ENCODE data around the gene ATOSB. TPM values are rescaled to one million over a fixed set of nuclear protein-coding genes. Genes with fewer than 3 reads are reported as not detected.

Gene ATOSB
- polyA plus RNA-seq, 3 donors from 2014 or later, result 3.3 to 15.6 (median 5.3) TPM

DNA sequence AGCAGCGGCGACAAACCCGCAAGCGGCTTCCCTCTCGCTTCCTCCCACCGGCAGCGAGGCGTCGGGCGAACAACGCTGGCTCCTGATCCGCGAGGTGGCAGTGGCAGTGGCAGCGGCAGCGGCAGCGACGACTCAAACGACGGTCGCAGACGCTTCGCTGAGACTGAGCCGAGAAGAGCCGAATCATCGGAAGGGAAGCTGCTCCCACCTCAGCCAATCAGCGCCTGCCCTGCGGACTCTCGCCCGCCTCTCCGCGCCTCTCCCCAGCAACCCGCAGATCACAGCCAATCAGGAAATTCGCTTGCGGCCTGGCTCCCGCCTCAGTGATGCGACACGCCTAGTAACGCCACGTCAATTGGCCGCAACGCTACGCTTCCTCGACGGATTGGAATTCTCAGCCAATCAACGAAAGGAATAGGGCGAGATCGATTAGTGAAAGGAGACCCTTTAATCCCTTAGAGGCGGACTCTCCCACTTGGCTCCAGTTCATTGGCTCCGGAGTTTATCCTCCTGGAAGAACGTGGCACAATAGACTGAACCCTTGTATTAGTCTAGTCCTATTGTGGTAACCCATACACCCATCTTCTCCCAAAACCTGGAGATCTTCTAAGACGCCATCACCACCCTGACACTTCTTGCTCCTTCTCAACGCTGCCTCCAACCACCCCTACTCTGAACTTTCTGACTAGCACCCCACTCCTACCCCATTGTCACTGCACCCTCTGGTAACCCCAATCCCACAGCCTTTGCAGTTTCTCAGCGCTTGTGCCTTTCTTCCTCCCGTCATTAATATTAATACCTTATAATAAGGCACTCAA, 43.0 kb downstream of the ATOSB start, which contains the start of gene VCP:
Gene VCP (minus strand): TSS at position 165 of the 818 bp plus-strand sequence. CDS start 272 bp downstream, outside the sequence.
- H3K27me3 Mint-ChIP-seq (ENCODE audit: low read depth in 3 of 3), result peaks cover 7 to 13% (median 10%) of the 10 kb centered on the region in 3 donors
- DNase-seq, result peak; percentile 97 to 98 (median 98)
- peaks cover 46 to 55% of the 10 kb centered on the region in 2 donors for H3K4me1 Mint-ChIP-seq
- peak within 1 kb of the TSS; percentile 78 to 93 (median 84) for H3K4me3 Mint-ChIP-seq
- H3K9me3 Mint-ChIP-seq, result no peaks in the 10 kb centered on the region
- H3K27ac Mint-ChIP-seq, result peak within 1 kb of the TSS; percentile 93 to 99 (median 96)
- H3K36me3 Mint-ChIP-seq, result peaks cover 0 to 10% (median 4%) of the 10 kb centered on the region in 3 donors

DNA sequence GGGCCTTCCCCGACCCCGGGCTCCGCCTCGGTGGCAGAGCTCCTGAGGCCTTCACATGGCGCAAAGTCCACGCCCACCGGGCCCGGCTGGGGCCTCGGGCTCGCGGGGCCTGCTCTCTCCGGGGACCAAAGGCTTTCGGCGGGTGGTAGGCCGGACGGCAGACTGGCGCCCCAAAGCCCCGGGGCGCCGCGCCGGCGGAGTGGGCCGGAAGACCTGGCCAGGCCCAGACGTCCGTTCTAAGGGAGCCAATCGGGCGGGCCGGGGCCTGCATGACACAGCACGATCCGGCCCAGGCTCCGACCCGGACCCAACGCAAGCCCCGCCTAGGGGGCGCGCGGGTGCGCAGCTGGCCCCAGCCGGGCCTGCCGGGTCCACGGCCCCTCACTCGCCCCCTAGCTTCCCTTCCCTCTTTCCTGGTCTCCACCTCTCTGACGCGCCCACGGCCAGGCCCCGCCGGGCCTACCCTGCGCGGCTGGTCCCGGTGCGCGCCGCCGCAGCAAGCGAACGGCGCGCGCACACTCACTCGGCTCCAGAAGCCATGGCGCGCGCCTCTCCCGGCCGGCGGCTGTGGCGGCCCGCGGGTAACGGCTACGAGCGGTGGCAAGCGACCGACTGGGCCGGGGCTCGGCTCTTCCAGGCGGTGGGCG, 43.7 kb downstream of the ATOSB start:
- Mint-ChIP-seq H3K4me1 (peaks cover 52 to 60% of the 10 kb centered on the region in 2 donors), H3K27ac (peak overlapping the region; percentile 93 to 99 (median 96))

DNA sequence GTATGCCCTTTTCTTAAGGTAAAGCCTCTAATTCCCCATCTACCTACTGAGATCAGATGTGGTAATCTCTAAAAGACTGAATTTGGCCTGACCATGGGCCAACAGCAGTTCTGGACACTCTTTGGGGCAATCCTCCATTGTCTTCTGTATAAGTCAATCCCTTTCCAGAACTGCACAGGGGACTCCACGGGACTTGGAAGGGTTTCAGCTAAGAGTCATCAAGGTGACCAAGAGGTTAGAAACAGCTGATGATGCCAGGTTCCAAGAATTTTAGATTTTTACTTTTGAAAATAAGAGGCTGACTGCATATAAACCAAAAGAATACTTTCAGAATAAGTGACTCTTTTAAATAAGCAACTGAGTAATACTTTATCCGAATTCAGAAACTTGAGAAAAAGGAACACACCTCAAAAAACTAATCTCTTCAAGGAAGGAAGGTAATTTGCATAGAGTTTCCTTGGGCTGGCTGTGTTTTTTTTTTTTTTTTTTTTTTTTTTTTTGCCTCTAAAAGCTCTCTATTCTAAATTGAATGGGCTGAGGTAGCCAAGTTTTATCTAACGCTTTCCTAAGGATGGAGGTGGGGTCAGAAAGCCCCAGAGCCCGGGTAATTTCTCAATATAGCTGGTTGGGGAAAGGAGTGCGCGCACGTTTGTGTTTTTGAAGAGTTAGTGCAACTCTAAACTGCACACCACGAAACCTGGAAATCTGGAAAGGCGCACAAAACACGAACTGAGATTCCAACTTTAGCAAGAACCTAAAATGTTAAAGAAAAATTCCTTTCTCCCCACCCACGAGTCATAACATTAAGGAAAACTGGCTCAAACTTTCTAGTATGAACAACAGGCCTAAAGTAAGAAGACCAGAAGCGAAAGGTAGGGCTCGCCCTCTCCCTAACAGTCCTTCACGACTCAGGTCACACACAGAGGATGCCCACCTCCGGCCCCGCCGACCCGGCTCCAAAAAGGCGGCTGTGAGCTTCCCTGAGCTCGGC, 44.5 kb downstream of the ATOSB start:
- peaks cover 56 to 66% of the 10 kb centered on the region in 2 donors for H3K4me1 Mint-ChIP-seq
- peak overlapping the region; percentile 93 to 99 (median 96) for H3K27ac Mint-ChIP-seq
- H3K27me3 Mint-ChIP-seq (ENCODE audit: low read depth in 3 of 3), result peaks cover 7 to 14% (median 10%) of the 10 kb centered on the region in 3 donors
- H3K9me3 Mint-ChIP-seq, result no peaks in the 10 kb centered on the region
- peaks cover 4 to 18% (median 11%) of the 10 kb centered on the region in 3 donors for H3K36me3 Mint-ChIP-seq
- peak overlapping the region; percentile 78 to 93 (median 84) for H3K4me3 Mint-ChIP-seq
- DNase-seq, result no peak

More for the DNA sequence above, 43.7 kb downstream of the ATOSB start:
- Mint-ChIP-seq H3K27me3 (ENCODE audit: low read depth in 3 of 3) (peaks cover 7 to 13% (median 10%) of the 10 kb centered on the region in 3 donors), H3K36me3 (peaks cover under 1 to 16% (median 7%) of the 10 kb centered on the region in 3 donors), H3K9me3 (no peaks in the 10 kb centered on the region), H3K4me3 (peak overlapping the region; percentile 78 to 93 (median 84))
- peak; percentile 84 for DNase-seq

DNA sequence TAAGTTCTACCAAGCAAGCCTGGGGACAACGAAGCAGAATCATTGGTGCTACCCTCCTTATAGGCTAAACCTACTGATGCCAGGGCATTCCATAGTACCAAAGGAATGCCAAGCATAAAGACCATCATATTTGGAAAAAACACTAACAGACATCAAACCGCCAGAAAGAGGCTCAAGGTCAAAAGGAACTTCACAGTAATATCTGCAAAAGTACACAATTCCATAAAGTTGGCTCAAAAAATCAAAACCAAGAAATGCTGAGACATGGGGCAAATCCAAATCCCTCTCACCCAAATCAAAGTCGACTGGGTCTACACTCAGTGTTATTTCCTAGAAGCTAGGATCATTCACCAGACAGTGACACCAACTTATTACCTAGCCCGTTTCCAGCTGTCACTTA, 46.6 kb downstream of the ATOSB start:
- Mint-ChIP-seq H3K27ac (peak overlapping the region in 4 of 6 donors; percentile 30 to 70 (median 58)), H3K4me1 (peaks cover 56 to 66% of the 10 kb centered on the region in 2 donors), H3K4me3 (peak overlapping the region; percentile 19 to 58 (median 26)), H3K27me3 (ENCODE audit: low read depth in 3 of 3) (peaks cover 7 to 17% (median 10%) of the 10 kb centered on the region in 3 donors), H3K36me3 (peaks cover 4 to 26% (median 15%) of the 10 kb centered on the region in 3 donors), H3K9me3 (no peaks in the 10 kb centered on the region)
- no peak for DNase-seq

DNA sequence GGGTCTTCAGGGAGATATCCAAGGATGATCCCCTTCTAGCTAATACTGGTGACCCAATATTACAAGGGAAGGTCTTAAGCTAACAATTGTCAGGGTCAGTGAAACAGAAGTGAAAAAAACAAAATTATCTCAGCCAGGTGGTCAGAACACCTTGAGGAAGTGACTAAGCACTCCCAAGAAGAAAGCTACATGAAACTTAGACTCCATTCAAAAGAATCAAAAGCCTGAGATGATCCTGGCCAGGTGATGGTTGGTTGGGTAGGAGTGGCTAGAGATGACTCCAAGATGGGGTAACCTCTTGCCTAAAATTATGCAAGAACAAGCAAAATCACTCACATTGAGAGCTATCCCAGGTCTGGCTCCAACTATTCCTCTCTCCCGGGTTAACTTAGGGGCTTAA, 48.6 kb downstream of the ATOSB start:
- DNase-seq, result no peak
- no peaks in the 10 kb centered on the region for H3K9me3 Mint-ChIP-seq
- H3K36me3 Mint-ChIP-seq, result peaks cover 20 to 46% (median 21%) of the 10 kb centered on the region in 3 donors
- peaks cover 50 to 54% of the 10 kb centered on the region in 2 donors for H3K4me1 Mint-ChIP-seq
- peak overlapping the region in 1 of 6 donors; percentile 66 for H3K27ac Mint-ChIP-seq
- no peak overlapping the region for H3K4me3 Mint-ChIP-seq
- H3K27me3 Mint-ChIP-seq (ENCODE audit: low read depth in 3 of 3), result peaks cover 0 to 13% (median 5%) of the 10 kb centered on the region in 3 donors

DNA sequence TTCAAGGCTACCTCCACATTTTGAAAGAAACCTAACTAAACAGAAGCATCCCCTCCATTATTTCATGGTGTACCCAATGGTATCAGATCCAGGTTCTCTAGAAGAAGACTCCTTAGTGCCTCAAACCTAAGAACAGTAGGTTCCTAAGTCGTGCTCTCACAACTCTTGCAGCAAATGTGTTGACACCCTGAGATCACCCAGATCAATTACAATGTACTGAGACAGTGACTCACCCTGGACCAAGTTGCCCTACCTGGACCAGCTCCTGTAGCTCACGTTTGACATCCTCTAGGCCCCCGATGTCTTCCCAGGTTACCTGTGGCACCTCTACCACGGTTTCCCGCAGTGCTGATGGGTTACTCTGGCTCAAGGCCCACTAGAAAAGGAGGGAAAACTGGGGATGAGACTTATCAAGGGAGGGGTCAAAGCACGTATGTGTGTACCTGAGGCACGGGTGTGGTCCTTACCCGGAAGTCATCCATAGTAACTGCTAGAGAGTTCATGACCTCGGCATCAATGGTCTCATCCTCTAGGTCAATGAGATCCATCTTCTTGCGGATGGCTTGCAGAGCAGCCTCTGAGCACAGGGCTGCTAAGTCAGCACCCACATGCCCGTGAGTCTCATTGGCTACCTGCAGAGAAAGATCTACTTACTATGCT, 55.0 kb downstream of the ATOSB start:
- Mint-ChIP-seq H3K4me1 (peaks cover 0 to 2% of the 10 kb centered on the region in 2 donors), H3K36me3 (peaks cover 43 to 84% (median 54%) of the 10 kb centered on the region in 3 donors), H3K27me3 (ENCODE audit: low read depth in 3 of 3) (peaks cover 4 to 19% (median 8%) of the 10 kb centered on the region in 3 donors), H3K27ac (peak overlapping the region in 1 of 6 donors; percentile 30), H3K4me3 (no peak overlapping the region), H3K9me3 (no peaks in the 10 kb centered on the region)
- no peak for DNase-seq

DNA sequence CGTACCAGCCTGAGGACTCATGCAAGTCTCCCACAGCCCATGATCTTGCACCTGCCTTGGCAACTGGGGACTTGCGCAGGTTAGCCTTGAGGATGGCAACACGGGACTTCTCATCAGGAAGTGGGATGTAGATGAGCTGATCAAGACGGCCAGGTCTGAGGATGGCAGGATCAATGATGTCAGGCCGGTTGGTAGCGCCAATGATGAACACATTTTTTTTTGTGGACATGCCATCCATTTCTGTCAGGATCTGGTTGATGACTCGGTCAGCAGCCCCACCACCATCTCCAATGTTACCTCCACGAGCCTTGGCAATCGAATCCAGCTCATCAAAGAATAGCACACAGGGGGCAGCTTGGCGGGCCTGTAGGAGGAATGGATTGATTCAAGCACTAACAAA, 56.2 kb downstream of the ATOSB start:
- no peak for DNase-seq
- Mint-ChIP-seq H3K27me3 (ENCODE audit: low read depth in 3 of 3) (peaks cover 4 to 16% (median 8%) of the 10 kb centered on the region in 3 donors), H3K27ac (peak overlapping the region in 1 of 6 donors; percentile 35), H3K4me1 (peaks cover 0 to 2% of the 10 kb centered on the region in 2 donors), H3K4me3 (peak overlapping the region in 1 of 5 donors; percentile 53), H3K36me3 (peaks cover 43 to 83% (median 50%) of the 10 kb centered on the region in 3 donors), H3K9me3 (no peaks in the 10 kb centered on the region)

DNA sequence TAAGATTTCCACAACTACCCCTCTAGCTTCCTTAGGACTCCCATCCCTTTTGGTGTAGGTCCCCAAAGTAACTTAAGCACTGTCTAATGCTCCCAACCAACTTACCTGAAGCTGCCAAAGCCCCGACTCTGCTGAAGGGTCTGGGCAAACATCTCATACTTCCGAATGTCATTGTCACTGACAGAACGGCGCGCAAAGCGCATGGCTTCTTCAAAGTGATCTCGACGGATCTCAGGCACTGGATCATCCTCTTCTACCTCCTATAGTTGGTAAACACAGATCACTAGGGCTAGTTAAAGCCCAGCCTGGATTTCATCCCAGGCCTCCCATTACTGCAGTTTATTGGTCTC, 58.4 kb downstream of the ATOSB start:
- H3K4me3 Mint-ChIP-seq, result no peak overlapping the region
- H3K4me1 Mint-ChIP-seq, result peaks cover 0 to 2% of the 10 kb centered on the region in 2 donors
- no peaks in the 10 kb centered on the region for H3K9me3 Mint-ChIP-seq
- H3K36me3 Mint-ChIP-seq, result peaks cover 30 to 64% (median 44%) of the 10 kb centered on the region in 3 donors
- peaks cover 4 to 16% (median 8%) of the 10 kb centered on the region in 3 donors for H3K27me3 Mint-ChIP-seq (ENCODE audit: low read depth in 3 of 3)
- peak overlapping the region in 1 of 6 donors; percentile 29 for H3K27ac Mint-ChIP-seq
- no peak for DNase-seq

DNA sequence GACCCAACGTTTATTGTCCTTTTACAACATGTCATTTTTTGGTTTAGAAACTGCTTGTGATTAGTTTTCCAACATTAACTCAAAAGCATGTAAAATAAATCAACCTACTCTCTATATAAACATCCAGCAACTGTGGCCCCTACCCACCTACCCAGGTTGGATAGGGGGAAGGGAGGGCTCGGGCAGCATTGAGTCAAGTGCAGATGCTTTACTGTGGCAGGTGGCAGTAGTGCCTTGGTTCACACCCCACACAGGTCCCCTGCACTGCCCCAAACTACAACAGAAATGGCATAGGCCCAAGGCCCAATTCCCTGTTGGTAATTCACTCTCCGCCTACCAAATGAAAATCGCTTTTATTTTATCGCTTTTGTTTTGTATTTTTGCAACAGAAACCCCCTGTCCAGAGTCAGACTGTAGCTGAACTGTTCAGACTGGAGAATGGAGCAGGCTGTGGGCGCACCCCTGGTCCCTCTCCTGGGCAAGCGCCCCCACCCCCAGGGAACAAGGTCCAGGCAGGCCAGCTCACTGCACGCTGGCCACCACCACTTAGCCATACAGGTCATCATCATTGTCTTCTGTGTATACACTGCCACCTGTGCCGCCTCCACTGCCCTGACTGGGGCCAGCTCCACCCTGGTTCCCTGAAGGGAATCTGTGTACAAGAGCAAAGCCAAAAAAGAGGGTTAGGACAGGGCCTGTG, 58.9 kb downstream of the ATOSB start:
- Mint-ChIP-seq H3K9me3 (no peaks in the 10 kb centered on the region), H3K27me3 (ENCODE audit: low read depth in 3 of 3) (peaks cover 4 to 16% (median 7%) of the 10 kb centered on the region in 3 donors), H3K27ac (no peak overlapping the region), H3K36me3 (peaks cover 27 to 61% (median 44%) of the 10 kb centered on the region in 3 donors), H3K4me1 (peaks cover 0 to 2% of the 10 kb centered on the region in 2 donors), H3K4me3 (peak overlapping the region in 1 of 5 donors; percentile 46)
- no peak for DNase-seq

DNA sequence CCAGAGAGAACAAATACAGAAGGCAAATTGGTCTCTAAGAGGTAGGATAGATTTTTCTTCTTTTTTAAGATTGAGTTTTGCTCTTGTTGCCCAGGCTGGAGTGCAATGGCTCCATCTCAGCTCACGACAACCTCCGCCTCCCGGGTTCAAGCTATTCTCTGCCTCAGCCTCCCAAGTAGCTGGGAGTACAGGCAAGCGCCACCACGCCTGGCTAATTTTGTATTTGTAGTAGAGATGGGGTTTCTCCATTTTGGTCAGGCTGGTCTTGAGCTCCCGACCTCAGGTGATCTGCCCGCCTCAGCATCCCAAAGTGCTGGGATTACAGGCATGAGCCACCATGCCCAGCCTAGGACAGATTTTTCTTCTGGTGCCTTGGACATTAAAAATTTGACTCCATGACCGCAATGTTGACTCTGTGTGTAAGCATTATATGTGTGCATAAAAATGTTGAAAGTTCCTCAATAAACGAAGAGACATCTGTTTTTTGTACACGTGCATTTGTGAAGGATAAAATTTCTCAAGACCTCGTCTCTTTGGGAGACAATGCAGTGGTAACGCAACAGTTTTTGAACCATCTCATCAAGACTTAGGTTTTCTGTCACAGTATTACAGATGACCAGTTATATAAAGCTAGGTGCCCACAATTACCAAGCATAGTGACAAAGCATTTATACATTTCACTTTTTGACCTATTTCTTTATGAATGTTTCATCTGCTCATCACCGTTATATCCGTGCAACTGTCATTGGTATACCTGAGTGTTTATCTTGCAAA, 60.6 kb downstream of the ATOSB start:
- no peak for DNase-seq
- peak overlapping the region in 2 of 6 donors; percentile 31 to 70 for H3K27ac Mint-ChIP-seq
- H3K4me3 Mint-ChIP-seq, result no peak overlapping the region
- peaks cover 17 to 46% (median 37%) of the 10 kb centered on the region in 3 donors for H3K36me3 Mint-ChIP-seq
- H3K27me3 Mint-ChIP-seq (ENCODE audit: low read depth in 3 of 3), result peaks cover 4 to 8% (median 5%) of the 10 kb centered on the region in 3 donors
- H3K4me1 Mint-ChIP-seq, result peaks cover 0 to 6% of the 10 kb centered on the region in 2 donors
- H3K9me3 Mint-ChIP-seq, result no peaks in the 10 kb centered on the region

DNA sequence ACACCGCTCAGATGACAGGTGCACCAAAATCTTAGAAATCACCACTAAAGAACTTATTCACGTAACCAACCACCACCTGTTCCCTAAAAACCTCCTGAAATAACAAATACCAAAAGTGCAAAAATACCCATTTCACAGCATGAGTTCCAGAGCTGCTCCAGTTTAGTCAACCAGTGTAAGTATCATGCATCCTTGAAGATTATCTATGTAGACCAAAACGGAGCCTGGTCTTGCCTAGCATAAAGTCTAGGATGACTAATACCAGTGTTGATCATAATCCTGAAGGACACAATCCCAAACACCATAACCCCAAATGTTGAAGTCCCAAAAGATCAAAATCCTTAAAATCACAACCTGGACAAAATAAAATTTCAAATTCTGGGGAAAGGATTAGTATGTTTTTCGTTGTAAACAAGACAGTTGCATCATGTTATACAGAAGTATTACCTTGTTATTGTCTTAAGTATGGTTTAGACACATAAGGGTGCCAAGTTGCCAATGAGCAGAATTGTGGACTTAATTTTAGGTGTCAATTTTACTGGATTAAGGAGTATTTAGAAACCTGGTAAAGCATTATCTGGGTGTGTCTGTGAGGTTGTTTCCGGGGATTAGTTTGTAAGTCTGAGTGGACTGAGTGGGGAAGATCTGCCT, 61.4 kb downstream of the ATOSB start:
- peak overlapping the region in 2 of 6 donors; percentile 6 to 70 for H3K27ac Mint-ChIP-seq

More for the DNA sequence above, 61.4 kb downstream of the ATOSB start:
- no peak for DNase-seq
- H3K4me3 Mint-ChIP-seq, result no peak overlapping the region
- peaks cover 4 to 8% (median 5%) of the 10 kb centered on the region in 3 donors for H3K27me3 Mint-ChIP-seq (ENCODE audit: low read depth in 3 of 3)
- peaks cover 0 to 6% of the 10 kb centered on the region in 2 donors for H3K4me1 Mint-ChIP-seq
- H3K36me3 Mint-ChIP-seq, result peaks cover 12 to 39% (median 34%) of the 10 kb centered on the region in 3 donors
- H3K9me3 Mint-ChIP-seq, result no peaks in the 10 kb centered on the region
